Uterus (tissue), 2 donors: Measurements from ENCODE around the gene LTB4R2.

Experiments
- CTCF ChIP-seq, 4 experiments: fragments of 200-600 bp in 2 of 4; fragments of 450-650 bp in 2 of 4; sonication (generic) in 2 of 4; IDR thresholded peaks; one replicate each; pipeline ENCODE4 v1.5.1; 2016 to 2019; ENCODE audit warnings: antibody characterized with exemption in 4 of 4, mild to moderate bottlenecking in 2 of 4, moderate library complexity in 1 of 4
- POLR2A ChIP-seq, 2 donors: fragments of 450-650 bp; IDR thresholded peaks; one replicate each; pipeline ENCODE4 v1.6.1; 2016; ENCODE audit warnings: antibody characterized with exemption in 2 of 2, mild to moderate bottlenecking in 1 of 2, moderate library complexity in 1 of 2

- no peak for TF ChIP-seq CTCF (IDR thresholded peaks at IDR 0.05)
- no peak for TF ChIP-seq POLR2A (IDR thresholded peaks at IDR 0.05)
Observed at GRCh38 chr14:24260780-24261157, 49.2 kb upstream of the LTB4R2 start.
